MM.1S (cell line): Measurements from ENCODE around the gene SHQ1.

Experiments used
- EZH2phosphoT487 ChIP-seq: fragments of 300-600 bp; sonication (generic); IDR thresholded peaks from 2 replicates; pipeline ENCODE4 v1.6.1; 2018; ENCODE audit warnings: antibody characterized with exemption, low read length
- TF ChIP-seq, protein P1 (sequence below): fragments of 300-600 bp; sonication (generic); IDR thresholded peaks from 2 replicates; pipeline ENCODE4 v1.5.1; 2016; ENCODE audit warnings: antibody characterized with exemption, low read length, mixed read lengths

DNA sequence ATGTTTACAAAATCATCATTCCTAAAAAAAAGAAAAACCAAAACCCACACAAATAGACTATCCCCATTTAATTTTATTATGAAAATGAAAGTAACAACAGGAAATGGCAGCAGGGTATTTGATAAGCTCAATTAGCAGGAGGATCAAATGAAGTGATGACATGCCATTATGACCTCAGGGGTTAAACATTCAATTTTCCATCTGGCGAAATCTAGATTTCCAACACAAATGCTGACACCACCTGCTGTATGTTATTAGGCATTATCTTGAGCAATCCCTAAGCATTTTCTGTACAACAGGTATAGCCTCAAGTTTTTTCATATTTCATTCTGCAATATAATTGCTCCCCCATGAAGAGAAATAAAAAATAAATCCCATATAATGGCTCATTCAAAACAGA lies 57.1 kb downstream of the SHQ1 start:
- TF ChIP-seq, protein P1, sequence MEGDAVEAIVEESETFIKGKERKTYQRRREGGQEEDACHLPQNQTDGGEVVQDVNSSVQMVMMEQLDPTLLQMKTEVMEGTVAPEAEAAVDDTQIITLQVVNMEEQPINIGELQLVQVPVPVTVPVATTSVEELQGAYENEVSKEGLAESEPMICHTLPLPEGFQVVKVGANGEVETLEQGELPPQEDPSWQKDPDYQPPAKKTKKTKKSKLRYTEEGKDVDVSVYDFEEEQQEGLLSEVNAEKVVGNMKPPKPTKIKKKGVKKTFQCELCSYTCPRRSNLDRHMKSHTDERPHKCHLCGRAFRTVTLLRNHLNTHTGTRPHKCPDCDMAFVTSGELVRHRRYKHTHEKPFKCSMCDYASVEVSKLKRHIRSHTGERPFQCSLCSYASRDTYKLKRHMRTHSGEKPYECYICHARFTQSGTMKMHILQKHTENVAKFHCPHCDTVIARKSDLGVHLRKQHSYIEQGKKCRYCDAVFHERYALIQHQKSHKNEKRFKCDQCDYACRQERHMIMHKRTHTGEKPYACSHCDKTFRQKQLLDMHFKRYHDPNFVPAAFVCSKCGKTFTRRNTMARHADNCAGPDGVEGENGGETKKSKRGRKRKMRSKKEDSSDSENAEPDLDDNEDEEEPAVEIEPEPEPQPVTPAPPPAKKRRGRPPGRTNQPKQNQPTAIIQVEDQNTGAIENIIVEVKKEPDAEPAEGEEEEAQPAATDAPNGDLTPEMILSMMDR = no peak
- TF ChIP-seq EZH2phosphoT487 = no peak
